GM18870 (cell line): ENCODE results near the gene FMNL2.

Experiments
- ATAC-seq: cut with Tn5 transposase; IDR thresholded peaks from one replicate; pipeline ENCODE4 v1.9.1; 2021; ENCODE audit warnings: moderate library complexity; ENCODE audit not compliant: unreplicated experiment

Gene FMNL2

GRCh38 chr2:152569186-152569585 lies 234.2 kb downstream of the FMNL2 start:
- ATAC-seq, result no peak

DNA sequence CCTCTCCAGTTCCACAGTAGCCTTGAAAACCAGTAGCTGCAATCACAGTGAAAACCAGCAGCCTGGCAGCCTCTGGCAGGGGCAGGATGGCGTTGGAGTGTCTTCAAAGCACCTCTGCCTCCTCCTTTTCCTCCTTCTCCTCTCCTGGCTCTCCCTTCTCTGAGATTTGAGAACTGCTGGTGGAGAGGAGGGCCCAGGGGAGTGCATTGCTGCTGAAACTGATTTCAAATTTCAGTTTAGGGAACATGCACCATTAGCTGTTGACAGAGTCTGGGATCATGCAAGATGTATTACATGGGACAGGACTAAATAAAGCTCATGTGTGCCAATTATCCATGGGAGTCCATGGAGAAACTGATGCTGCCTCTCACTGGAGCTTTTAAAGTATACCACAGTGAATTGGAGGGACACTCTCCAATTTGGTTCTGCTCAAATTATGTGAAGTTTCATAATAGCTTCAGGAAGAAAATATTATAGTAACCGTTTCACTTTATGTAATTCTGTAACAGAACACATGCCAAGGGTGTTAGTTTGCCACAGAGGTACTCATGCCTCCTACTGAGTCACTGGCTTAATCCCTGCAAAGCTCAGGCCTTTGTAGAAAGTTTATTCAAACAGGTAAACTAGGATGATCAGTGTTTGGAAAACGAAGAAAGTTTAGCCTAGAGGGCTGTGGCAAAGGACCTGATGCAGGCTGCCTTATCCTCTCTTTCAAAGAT lies 236.2 kb downstream of the FMNL2 start:
- ATAC-seq, result no peak

- ATAC-seq, result no peak
These were observed 237.1 kb downstream of the FMNL2 start for GRCh38 chr2:152572031-152572430.

DNA sequence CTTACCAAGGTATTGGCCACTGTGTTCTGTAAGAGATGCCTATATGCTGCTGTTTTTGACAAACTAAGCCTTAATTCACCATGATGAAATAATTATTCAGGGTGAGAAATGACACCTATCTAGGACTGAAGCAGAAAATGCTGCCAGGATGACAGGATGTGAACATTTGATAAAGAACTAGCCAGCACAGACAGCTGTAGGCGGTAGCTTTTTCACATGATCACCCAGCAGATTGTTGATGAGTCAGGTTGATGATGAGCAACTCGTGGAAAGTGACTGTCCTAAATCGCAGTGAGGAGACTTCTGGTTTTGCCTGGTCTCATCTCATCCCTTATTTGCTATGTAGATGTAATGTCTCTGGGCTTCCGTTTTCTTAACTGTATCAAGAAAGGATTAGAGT lies 238.2 kb downstream of the FMNL2 start:
- peak; percentile 77 for ATAC-seq

- no peak for ATAC-seq
These were observed 242.6 kb downstream of the FMNL2 start for GRCh38 chr2:152577579-152577978.

DNA sequence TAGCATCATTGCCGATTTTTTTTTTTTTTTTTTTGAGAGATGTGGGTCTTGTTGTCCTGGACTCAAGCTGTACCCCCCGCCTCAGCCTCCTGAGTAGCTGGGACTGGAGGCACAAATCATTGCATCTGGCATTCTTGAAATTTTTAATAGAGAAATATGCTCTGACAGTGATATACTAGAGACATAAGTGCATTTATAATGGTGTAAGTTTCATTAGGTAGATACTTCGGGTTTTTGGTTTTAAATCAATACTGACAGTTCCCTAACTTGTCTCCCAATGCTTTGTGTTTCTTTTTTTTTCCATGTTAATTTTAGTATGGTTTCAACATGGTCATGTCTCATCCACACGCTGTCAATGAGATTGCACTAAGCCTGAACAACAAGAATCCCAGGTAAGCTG lies 243.6 kb downstream of the FMNL2 start:
- no peak for ATAC-seq

- ATAC-seq, result no peak
These were observed 245.7 kb downstream of the FMNL2 start for GRCh38 chr2:152580714-152581113.

- no peak for ATAC-seq
These were observed 246.4 kb downstream of the FMNL2 start for GRCh38 chr2:152581360-152581759.

DNA sequence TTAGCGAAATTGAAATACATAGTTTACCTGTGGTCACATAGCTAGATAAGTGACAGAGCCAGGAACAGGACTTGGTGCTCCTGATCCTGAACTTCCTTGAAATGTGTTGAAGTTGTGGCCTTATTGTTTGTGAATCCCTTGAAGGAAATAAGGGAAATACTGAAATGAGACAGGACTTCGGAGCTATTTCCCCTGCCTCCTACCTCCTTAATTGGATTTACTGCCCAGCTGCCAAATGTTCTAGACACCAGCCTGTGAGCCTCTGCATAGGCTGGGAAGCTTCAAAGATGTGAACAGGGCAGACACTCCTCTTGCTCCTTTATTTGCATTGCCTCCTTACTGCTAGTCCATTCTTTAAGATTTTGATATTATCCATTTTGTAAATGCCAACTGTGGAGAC lies 247.1 kb downstream of the FMNL2 start:
- no peak for ATAC-seq

- ATAC-seq, result no peak
These were observed 248.7 kb downstream of the FMNL2 start for GRCh38 chr2:152583512-152584229.

DNA sequence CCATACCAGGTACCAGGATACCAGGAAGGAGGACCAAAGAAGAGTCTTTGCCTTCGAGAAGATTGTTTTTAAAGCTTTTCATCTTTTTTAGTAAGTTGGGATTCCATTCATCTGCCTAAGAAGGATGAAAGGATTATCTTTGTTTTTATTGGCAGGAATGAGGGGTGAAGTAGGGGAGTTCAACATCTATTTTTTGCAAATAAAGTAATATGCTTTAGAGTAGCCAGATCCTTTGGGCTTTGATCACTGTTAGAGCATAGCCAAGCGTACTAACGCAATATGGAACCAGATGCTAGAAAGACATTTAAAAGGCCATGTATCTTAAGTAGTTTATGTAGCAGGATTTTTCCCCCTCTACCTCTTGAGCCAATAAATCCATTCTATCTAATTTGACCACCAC lies 249.3 kb downstream of the FMNL2 start:
- ATAC-seq, result no peak

GRCh38 chr2:152585830-152586484 lies 251.0 kb downstream of the FMNL2 start:
- ATAC-seq, result no peak

DNA sequence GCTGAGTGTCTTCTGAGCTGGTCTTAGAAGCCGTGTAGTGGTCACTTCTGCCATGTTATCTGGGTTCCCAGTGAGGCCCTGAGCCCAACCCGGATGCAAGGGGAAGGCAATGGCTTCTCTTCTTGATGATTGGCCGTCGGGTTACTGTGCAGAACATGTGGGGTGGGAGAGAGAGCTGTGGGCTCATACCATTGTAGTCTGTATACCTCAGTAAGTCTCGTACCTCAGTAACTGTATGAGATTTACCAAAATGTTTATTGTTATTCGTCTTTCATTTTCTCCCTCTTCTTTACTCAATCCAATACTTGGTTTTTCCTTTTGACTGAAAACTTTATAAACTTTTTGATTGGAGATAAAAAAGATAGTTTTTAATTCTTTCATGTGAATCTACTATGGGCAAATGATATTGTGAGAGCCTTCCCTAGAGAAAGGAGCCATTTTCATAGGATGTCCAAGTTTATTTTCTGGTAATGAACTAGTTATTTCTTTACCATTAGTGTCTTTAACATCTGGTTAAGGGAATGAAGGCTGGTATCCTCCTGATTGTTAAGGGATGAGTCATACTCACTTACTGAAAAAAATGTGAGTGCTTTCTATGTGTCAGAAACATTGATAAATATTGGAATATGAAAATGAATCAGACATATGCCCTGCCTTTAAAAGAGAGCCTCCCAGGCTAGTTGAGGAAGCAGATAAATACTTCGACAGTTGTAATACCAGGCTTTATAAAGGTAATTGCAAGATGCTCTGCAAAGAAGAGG lies 252.4 kb downstream of the FMNL2 start:
- no peak for ATAC-seq

GRCh38 chr2:152588998-152589397 lies 254.0 kb downstream of the FMNL2 start:
- ATAC-seq, result no peak

DNA sequence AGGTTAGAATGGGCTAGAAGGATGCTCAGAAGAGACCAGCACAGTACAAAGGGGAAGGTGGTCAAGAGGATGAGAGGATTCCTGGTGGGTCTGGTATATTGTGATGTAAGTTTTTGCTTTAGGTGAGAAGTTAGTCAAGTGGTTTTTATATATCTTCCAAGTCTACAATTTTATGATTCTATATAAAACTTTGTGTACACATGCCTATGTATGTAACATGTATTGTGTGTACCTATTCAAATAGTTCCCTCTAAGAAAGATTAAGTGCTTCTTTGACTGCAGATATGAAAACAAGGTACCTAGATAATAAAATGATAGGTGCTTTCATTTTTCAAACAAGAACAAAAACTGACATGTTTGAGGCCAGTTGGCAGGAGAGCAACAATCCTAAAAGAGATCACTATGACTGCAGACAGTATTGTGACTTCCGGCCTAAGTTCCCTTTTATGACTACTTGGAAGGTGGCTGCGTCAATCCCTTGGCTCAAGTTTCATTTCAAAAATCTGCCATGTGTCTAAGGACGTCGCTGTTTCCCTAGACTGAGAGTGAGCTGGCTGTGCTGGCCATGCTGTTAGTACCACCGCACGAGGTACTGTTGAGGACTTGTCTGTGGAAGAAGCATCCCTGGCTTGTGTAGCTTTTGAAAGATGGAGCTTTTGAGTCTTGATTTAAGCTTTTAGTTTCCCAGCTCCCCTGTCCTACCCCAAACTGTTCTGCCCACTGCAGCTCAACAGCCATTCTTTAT lies 259.2 kb downstream of the FMNL2 start:
- ATAC-seq, result peak; percentile 95

DNA sequence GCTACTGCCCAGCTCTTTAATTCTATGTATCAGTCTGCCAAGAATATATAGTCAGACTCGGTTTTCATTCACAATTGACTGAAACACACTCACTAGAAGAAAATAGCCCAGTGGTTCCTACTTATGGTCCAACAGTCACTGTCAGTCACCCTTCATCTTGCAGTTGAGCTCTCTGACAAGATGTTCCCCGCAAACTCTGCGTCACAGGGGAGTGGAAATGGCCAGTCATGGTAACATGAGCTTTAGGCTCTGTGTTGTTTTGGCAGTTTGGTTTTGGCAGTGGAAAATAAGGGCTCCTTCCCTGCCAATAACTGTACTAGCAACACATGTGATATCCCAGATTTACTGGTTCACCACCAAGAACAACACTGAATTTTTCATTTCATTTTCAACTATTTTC lies 259.8 kb downstream of the FMNL2 start:
- no peak for ATAC-seq

GRCh38 chr2:152598975-152599759 lies 264.2 kb downstream of the FMNL2 start:
- ATAC-seq, result no peak

DNA sequence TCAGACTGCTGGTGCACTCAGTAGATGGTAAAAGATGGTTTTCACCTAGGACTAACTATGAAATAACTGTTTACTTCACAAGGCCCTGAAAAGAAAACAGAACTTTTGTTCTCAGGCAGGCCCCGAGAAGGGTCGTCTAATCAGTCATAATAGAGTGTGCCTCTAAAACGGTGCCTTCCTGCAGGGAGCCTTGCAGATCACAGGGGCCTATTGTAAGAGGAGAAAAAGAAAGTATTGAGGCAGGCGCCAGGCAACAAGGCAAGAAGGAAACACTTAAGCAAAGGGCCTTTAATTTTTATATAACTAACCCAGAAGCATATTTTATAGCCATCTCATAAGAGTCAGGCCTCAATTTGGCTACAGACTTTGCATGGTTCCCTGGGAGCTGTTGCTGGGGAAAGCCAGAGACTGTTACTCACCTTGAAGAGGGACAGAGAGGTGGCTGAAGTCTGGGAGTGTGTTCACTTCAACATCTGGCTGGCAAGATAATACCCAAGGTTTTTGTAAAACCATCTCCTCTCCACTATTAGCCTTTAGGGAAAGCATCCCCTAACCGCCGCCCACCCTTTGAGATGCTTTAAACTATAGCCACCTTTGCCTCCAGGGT lies 265.2 kb downstream of the FMNL2 start:
- no peak for ATAC-seq

GRCh38 chr2:152600697-152601096 lies 265.7 kb downstream of the FMNL2 start:
- no peak for ATAC-seq
